ENCODE results near the gene RNF114.

RNF114 gene

GRCh38 chr20:49919461-49919860 is 16.7 kb upstream of the RNF114 start:
- peak in 1 of 2 experiments; percentile 47 for DNase-seq (ENCODE audit: low read depth in 1 of 2, low spot score in 1 of 2)
- TF ChIP-seq JUND (IDR thresholded peaks at IDR 0.05; ENCODE audit: low read depth), result no peak
- in situ Hi-C loops (cut with HindIII; ENCODE audit: low pct_unique_long_range_greater_than_20kb, low sequenced_read_pairs), result no loop called here

GRCh38 chr20:49924247-49924646 is 11.9 kb upstream of the RNF114 start:
- in situ Hi-C loops (cut with HindIII; ENCODE audit: low pct_unique_long_range_greater_than_20kb, low sequenced_read_pairs), result no loop called here
- TF ChIP-seq JUND (IDR thresholded peaks at IDR 0.05; ENCODE audit: low read depth), result no peak
- no peak for DNase-seq (ENCODE audit: low read depth in 1 of 2, low spot score in 1 of 2)

- no peak for TF ChIP-seq JUND (IDR thresholded peaks at IDR 0.05; ENCODE audit: low read depth)
- in situ Hi-C loops (cut with HindIII; ENCODE audit: low pct_unique_long_range_greater_than_20kb, low sequenced_read_pairs), result no loop called here
- no peak for DNase-seq (ENCODE audit: low read depth in 1 of 2, low spot score in 1 of 2)
Measured at GRCh38 chr20:49925901-49926454, 10.2 kb upstream of the RNF114 start.

GRCh38 chr20:49928411-49929141 is 7.6 kb upstream of the RNF114 start:
- in situ Hi-C loops (cut with HindIII; ENCODE audit: low pct_unique_long_range_greater_than_20kb, low sequenced_read_pairs), result no loop called here
- TF ChIP-seq JUND (IDR thresholded peaks at IDR 0.05; ENCODE audit: low read depth), result no peak
- DNase-seq (ENCODE audit: low read depth in 1 of 2, low spot score in 1 of 2), result peak; percentile 83 to 92

GRCh38 chr20:49929142-49929494 is 7.1 kb upstream of the RNF114 start:
- no peak for TF ChIP-seq JUND (IDR thresholded peaks at IDR 0.05; ENCODE audit: low read depth)
- in situ Hi-C loops (cut with HindIII; ENCODE audit: low pct_unique_long_range_greater_than_20kb, low sequenced_read_pairs), result no loop called here
- no peak for DNase-seq (ENCODE audit: low read depth in 1 of 2, low spot score in 1 of 2)

GRCh38 chr20:49935746-49936152 is 448 bp upstream of the RNF114 start:
- no peak for TF ChIP-seq JUND (IDR thresholded peaks at IDR 0.05; ENCODE audit: low read depth)
- no peak for DNase-seq (ENCODE audit: low read depth in 1 of 2, low spot score in 1 of 2)
- in situ Hi-C loops (cut with HindIII; ENCODE audit: low pct_unique_long_range_greater_than_20kb, low sequenced_read_pairs), result no loop called here

- TF ChIP-seq JUND (IDR thresholded peaks at IDR 0.05; ENCODE audit: low read depth), result no peak
- DNase-seq (ENCODE audit: low read depth in 1 of 2, low spot score in 1 of 2), result peak in 1 of 2 experiments; percentile 78
- in situ Hi-C loops (cut with HindIII; ENCODE audit: low pct_unique_long_range_greater_than_20kb, low sequenced_read_pairs), result no loop called here
Measured at GRCh38 chr20:49937027-49937929, 1.1 kb downstream of the RNF114 start.

- no peak for TF ChIP-seq JUND (IDR thresholded peaks at IDR 0.05; ENCODE audit: low read depth)
- no peak for DNase-seq (ENCODE audit: low read depth in 1 of 2, low spot score in 1 of 2)
- in situ Hi-C loops (cut with HindIII; ENCODE audit: low pct_unique_long_range_greater_than_20kb, low sequenced_read_pairs), result no loop called here
Measured at GRCh38 chr20:49938173-49939163, 2.3 kb downstream of the RNF114 start.

- in situ Hi-C loops (cut with HindIII; ENCODE audit: low pct_unique_long_range_greater_than_20kb, low sequenced_read_pairs), result no loop called here
- TF ChIP-seq JUND (IDR thresholded peaks at IDR 0.05; ENCODE audit: low read depth), result no peak
Measured at GRCh38 chr20:49941456-49941855, 5.3 kb downstream of the RNF114 start.

GRCh38 chr20:49942303-49942702 is 6.1 kb downstream of the RNF114 start:
- DNase-seq (ENCODE audit: low read depth in 1 of 2, low spot score in 1 of 2), result peak in 1 of 2 experiments; percentile 75
- TF ChIP-seq JUND (IDR thresholded peaks at IDR 0.05; ENCODE audit: low read depth), result peak; percentile 56; the same call in 1 of the 2 replicates
- in situ Hi-C loops (cut with HindIII; ENCODE audit: low pct_unique_long_range_greater_than_20kb, low sequenced_read_pairs), result no loop called here

More at GRCh38 chr20:49941456-49941855, 5.3 kb downstream of the RNF114 start:
- DNase-seq (ENCODE audit: low read depth in 1 of 2, low spot score in 1 of 2), result no peak

GRCh38 chr20:49942942-49943341 is 6.7 kb downstream of the RNF114 start:
- in situ Hi-C loops (cut with HindIII; ENCODE audit: low pct_unique_long_range_greater_than_20kb, low sequenced_read_pairs), result no loop called here
- DNase-seq (ENCODE audit: low read depth in 1 of 2, low spot score in 1 of 2), result no peak
- TF ChIP-seq JUND (IDR thresholded peaks at IDR 0.05; ENCODE audit: low read depth), result no peak

GRCh38 chr20:49945306-49945700 is 9.1 kb downstream of the RNF114 start:
- in situ Hi-C loops (cut with HindIII; ENCODE audit: low pct_unique_long_range_greater_than_20kb, low sequenced_read_pairs), result no loop called here
- no peak for DNase-seq (ENCODE audit: low read depth in 1 of 2, low spot score in 1 of 2)
- TF ChIP-seq JUND (IDR thresholded peaks at IDR 0.05; ENCODE audit: low read depth), result no peak
